NCI-H187 (cell line): ENCODE results near the gene ZBTB46.
"Not testable (repeated sequence)": the region's sequence is repeated elsewhere in the genome, so short reads cannot be mapped to it uniquely, and the experiment has no call there.

Experiments used
- DNase-seq, 2 experiments: peaks; one replicate each; lab custom pipeline; 2025; lab: John Stamatoyannopoulos, UW

Gene ZBTB46

GRCh38 chr20:63734946-63735858, 95.9 kb downstream of the ZBTB46 start:
- DNase-seq: no peak

GRCh38 chr20:63734111-63734945, 96.7 kb downstream of the ZBTB46 start:
- DNase-seq: no peak

GRCh38 chr20:63733579-63734081, 97.4 kb downstream of the ZBTB46 start:
- DNase-seq: no peak

- no peak for DNase-seq
Measured at GRCh38 chr20:63733117-63733516, 97.9 kb downstream of the ZBTB46 start.

- no peak for DNase-seq
Measured at GRCh38 chr20:63732118-63733095, 98.7 kb downstream of the ZBTB46 start.

- DNase-seq: no peak
Measured at GRCh38 chr20:63731410-63731809, 99.7 kb downstream of the ZBTB46 start.

GRCh38 chr20:63730189-63730733, 100.8 kb downstream of the ZBTB46 start:
- DNase-seq: not testable (repeated sequence)

- DNase-seq: not testable (repeated sequence)
Measured at GRCh38 chr20:63722967-63723622, 108.0 kb downstream of the ZBTB46 start.

- DNase-seq: no peak
Measured at GRCh38 chr20:63718996-63719395, 112.1 kb downstream of the ZBTB46 start.

GRCh38 chr20:63714858-63715257, 116.2 kb downstream of the ZBTB46 start:
- no peak for DNase-seq

GRCh38 chr20:63712191-63712590, 118.9 kb downstream of the ZBTB46 start:
- DNase-seq: no peak

- DNase-seq: no peak
Measured at GRCh38 chr20:63711085-63711645, 119.9 kb downstream of the ZBTB46 start.

GRCh38 chr20:63709149-63709527, 121.9 kb downstream of the ZBTB46 start:
- DNase-seq: no peak

GRCh38 chr20:63708301-63709148, 122.5 kb downstream of the ZBTB46 start:
- DNase-seq: no peak

GRCh38 chr20:63707558-63708300, 123.3 kb downstream of the ZBTB46 start, which contains the start of the genes ARFRP1 and ZGPAT:
Gene ARFRP1 (minus strand): TSS chr20:63707976. CDS start chr20:63707091, 885 bp downstream.
Gene ZGPAT (plus strand): TSS chr20:63708039. CDS start chr20:63708581, 542 bp downstream.
- peak; percentile 60 to 79 for DNase-seq

- DNase-seq: no peak
Measured at GRCh38 chr20:63706852-63707557, 124.1 kb downstream of the ZBTB46 start.

GRCh38 chr20:63706027-63706695, 124.9 kb downstream of the ZBTB46 start:
- no peak for DNase-seq
